Urothelium cell line (cell line): ENCODE data around the gene SFRP5.

Source experiments
- DNase-seq: peaks from one replicate; pipeline ENCODE4 v3.0.0; 2011; ENCODE audit warnings: low spot score, mixed read lengths
- FAIRE-seq: peaks from 2 replicates; lab custom pipeline; 2011; peaks lifted over from hg19 to GRCh38; lab: Jason Lieb, UNC

Gene SFRP5, protein sequence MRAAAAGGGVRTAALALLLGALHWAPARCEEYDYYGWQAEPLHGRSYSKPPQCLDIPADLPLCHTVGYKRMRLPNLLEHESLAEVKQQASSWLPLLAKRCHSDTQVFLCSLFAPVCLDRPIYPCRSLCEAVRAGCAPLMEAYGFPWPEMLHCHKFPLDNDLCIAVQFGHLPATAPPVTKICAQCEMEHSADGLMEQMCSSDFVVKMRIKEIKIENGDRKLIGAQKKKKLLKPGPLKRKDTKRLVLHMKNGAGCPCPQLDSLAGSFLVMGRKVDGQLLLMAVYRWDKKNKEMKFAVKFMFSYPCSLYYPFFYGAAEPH

DNA sequence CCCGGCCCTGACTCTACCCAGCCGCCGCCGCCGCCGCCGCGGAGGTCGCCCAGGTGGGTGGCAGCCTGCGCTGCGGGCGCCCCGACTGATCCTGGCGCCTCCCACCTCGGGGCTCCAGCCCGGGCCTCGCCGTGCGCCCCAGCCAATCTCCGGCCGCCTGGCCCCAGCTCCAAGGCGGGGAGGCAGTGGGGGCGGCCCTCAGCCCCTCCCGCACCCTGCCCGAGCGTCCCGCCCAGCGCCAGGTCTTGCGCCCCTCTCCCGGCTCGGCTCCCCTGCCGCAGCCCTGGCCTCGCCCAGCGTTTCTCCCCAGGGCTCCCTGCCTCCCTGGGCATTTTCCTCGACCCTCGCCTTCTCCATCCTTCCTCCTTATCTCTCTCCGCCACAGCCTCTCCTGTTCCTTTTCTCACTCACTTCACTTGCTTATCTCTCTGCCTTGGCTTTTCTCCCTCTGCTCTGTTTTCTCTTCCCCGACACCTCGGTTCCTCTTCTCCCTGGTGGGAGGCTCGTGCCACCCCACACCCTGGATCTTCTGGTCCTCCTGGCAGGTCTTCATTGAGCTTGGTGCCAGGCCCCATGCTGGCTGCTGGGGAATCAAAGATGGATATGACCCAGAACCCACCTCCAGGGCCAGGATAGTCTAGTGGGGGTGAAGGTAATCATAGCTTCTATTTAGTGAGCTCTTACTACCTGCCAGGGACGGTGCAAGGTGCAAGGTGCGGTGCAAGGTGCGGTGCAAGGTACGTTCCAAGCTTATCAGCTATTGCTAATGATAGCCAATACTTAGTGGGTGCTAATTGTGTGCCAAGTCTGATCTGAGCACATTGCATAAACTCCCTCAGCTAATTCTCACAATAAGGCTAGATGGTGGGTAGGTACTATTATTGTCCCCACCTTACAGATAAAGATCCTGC is at the start of gene SFRP5:
SFRP5 (minus strand) TSS at position 87 of the 911 bp plus-strand sequence. CDS start 166 bp downstream, outside the sequence.
- no peak for FAIRE-seq
- DNase-seq = no peak

DNA sequence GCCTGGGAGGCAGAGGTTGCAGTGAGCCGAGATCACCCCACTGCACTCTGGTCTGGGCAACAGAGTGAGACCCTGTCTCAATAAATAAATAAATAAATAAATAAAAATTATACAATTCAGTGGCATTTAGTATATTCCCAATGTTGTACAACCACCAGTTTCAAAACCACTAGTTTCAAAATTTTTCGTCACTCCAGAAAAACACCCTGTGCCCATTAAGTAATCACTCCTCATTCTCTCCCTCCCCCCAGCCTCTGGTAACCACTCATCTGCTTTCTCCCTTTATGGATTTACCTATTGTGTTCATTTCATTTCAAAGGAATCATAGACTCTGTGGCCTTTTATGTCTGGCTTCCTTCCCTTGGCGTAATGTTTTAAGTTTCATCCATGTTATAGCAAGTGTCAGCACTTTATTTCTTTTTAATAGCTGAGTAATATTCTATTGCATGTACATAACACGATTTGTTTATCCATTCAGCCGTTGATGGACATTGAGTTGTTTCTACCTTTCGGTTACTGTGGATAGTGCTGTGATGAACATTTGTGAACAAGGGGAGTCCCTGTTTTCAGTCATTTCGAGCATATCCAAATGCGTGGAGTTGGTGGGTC is 48.4 kb upstream of the SFRP5 start:
- DNase-seq (no peak), FAIRE-seq (no peak)

DNA sequence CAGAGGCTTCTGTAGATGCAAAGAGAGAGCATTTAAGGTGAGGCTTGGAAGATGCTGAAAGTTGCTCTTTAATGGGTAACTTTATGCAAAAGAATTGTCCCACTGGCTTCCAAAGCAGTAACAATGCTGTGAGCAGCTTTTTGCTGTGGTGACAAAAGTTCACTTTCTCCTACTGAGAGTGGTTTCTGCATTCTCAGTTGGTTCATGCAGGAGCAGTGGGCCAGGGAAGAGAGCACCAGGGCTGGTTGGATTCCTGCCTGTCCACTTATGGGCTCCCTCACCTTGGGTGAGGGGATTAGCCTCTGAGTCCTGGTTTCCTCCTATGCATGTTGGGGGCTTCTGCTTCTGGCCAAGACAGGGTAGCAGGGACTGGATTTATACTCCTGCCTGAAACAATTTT is 46.8 kb upstream of the SFRP5 start:
- no peak for DNase-seq
- FAIRE-seq = no peak

DNA sequence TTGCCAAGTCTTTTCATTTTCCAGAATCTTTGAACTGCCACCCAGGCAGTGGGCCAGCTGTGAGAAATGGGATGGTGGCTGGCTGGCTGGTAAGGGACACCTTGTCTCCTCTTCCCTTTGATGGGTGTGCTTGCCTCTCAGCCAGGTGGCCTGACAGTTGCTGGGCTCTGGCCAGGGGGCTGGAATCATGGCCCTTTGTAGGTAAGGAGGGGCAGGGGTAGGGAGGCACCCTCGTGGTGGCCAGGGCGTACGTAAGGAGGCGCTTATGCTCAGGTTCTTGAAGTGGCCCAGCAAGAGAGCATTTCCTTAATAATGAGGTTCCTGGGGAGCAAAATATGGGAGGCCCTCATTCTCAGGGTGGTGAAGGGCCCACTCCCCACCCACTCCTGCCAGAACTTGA is 44.8 kb upstream of the SFRP5 start:
- DNase-seq (no peak), FAIRE-seq (no peak)

DNA sequence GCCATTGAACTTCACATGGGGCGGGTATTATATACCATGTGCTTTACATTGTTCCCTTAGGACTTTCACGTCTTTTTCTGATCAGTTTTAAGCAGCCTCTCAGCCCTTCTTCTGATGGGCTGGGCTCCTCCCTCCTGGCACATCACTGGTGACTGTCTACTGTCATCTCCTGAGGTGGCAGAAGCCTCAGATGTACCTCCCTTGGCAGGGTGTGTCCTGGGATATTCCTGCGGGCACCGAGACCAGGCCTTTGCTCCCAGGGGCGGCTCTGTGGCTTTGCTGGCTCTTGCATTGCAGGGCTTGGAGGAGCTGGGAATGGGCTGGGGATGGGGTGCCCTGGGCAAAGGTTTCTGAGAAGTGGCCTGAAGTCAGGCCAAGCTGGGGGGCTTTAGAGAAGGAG is 43.2 kb upstream of the SFRP5 start:
- FAIRE-seq (no peak), DNase-seq (no peak)

DNA sequence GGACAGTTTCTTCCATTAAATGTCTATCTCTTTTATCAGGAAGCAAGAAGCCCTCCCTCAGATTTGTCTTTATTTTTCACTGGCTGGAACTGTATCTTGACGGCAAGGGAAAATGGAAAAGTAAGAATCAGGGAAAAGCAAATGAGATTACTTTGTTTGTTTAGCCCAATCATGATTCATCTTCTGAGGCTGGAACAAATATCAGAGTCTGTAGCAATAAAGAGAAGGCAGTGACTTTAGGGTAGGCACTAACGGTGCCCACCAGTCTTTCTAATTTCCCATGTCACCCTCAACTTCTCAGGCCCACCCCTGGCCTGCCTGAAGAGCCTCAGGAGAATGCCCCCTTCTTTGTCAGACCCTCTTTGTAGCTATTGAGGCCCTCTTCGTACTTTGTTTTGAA is 41.5 kb upstream of the SFRP5 start:
- FAIRE-seq (no peak), DNase-seq (no peak)

DNA sequence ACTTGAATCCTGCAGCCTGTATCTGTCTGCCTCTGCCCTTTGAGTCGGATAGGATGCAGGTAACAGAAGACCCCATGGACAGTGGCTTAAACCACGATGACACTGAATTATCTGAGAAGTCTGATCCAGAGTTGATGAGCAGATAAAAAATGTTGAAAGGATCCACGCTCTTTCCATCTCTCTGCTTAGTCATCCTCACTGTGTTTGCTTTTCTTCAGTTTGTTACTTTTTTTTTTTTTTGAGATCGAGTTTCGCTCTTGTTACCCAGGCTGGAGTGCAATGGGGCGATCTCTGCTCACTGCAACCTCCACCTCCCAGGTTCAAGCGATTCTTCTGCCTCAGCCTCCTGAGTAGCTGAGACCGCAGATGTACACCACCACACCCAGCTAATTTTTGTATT is 40.9 kb upstream of the SFRP5 start:
- DNase-seq (no peak), FAIRE-seq (no peak)

DNA sequence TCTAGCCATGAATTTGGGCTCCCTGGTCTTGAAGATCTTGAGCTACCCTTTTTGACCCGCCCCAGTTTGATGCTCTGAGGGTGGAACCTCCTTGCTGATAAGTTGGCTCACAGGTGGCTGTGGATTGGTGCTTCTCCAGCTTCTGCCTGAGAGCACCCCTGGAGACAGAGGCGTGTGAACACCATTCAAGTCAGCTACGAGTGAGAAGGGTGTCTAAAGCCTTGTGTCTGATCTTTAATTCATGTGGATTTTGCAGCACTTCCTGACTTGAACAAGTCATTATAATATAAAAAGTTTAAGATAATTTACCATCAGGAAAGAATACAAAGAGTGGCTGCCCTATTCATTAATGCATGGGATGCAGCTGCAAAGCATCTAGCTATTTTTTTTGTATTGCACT is 40.2 kb upstream of the SFRP5 start:
- DNase-seq (no peak), FAIRE-seq (no peak)

DNA sequence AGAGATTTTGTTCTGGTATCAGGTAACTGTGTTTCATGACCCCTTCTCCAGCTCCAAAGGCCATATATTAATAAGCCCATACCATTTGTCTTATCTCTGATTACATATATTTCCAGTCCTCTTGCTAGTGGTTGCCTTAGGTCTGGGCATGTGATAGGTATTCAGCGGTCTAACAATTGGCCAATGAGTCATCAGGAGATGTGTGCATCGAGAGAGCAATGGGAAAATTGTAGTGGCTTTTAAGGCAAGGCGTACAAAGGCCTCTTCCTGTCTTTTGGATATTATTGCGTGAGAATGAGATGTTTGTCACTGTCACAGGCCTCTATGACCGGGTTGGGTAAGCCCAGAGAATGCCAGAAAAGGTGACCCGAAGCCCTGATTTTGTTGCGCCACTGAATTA is 38.6 kb upstream of the SFRP5 start:
- FAIRE-seq = no peak
- DNase-seq = peak; percentile 57

DNA sequence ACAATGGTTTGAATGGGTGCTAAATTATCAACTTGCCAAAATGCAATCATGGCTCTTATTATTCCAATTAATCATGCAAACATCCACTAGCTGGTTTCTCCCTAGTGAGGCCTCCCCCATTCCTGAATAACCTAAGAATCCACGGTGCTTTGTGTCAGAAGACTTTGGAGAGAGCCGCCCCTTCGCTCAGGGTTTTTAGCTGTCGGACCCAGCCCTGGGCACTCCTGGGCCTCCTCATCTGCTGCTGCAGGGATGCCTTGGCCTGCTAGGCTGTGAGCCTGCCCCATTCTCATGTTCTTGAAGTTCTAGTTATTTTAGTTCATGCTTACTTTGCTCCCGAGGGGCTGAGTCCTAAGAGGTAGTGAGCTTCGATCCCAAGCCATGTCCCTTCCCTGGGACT is 34.1 kb upstream of the SFRP5 start:
- FAIRE-seq (no peak), DNase-seq (no peak)

DNA sequence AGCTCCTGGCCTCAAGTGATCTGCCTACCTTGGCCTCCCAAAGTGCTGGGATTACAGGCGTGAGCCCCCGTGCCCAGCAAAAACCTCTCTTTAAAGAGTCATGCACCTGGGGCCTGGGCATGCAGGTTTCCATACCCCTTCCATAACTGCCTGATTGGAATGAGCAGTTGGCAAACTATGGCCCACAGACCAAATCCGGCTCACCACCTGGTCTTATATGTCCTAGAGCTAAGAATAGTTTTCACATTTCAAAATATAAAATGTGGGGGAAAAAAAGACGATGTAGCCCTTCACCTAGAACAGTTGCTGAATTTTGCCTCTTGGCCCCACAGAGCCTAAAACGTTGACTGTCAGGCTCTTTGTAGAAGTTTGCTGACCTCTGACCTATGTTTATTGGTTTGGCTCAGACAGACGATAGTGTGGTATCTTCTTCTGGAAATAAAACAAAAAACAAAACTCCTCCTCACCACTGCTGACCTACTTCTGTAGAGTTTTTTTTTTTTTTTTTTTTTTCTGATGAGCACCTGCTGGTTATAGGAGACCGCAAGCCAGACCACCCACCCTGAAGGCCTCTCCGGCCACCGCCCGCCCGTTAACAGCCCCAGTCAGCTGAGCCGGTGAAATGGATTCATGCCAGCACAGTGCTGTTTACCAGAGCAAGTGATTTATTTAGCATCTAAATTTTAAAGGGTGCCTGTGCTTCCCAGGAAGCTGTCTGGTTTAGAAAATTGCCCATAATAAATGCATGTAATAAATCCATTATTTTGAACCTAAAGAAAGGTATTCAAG is 33.5 kb upstream of the SFRP5 start:
- DNase-seq = no peak
- FAIRE-seq = no peak

DNA sequence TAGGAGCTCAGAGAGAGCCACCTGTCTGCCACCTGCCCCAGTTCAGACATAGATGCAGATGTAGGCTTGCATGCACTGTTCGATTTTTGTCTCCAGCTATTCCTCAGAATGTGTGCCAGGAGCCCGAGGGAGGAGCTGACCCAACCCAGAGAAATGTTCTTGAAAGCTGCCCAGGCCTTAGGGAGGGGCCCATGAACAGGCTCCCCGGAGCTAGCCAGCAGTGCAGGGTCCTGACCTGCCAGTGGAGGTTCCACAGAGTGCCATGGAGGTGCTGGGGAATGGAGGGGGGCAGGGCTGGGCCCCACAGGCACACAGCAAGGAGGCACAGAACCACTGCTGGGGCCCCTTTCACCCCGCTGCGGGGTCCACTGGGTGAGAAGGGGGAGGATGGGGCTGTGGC is 29.6 kb upstream of the SFRP5 start:
- no peak for DNase-seq
- FAIRE-seq = no peak

DNA sequence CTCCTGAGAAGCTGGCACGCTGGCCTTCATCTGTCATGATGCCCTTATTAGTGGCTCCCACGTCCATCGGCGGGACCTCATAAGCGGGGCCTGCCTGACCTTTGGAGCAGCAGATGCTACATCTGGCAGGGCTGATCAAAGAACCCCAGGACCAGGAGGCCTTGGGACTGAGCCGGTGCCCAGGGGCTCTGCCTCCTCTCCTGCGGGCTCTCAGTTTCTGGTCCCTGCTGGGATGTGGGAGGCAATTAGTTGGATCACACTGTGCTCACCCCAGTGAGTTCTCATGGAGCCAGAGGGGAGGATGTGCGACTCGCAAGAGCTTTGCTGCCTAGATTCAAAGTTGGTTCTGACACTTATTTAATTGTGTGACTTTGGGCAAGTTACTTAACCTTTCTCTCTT is 28.7 kb upstream of the SFRP5 start:
- FAIRE-seq (no peak), DNase-seq (no peak)

DNA sequence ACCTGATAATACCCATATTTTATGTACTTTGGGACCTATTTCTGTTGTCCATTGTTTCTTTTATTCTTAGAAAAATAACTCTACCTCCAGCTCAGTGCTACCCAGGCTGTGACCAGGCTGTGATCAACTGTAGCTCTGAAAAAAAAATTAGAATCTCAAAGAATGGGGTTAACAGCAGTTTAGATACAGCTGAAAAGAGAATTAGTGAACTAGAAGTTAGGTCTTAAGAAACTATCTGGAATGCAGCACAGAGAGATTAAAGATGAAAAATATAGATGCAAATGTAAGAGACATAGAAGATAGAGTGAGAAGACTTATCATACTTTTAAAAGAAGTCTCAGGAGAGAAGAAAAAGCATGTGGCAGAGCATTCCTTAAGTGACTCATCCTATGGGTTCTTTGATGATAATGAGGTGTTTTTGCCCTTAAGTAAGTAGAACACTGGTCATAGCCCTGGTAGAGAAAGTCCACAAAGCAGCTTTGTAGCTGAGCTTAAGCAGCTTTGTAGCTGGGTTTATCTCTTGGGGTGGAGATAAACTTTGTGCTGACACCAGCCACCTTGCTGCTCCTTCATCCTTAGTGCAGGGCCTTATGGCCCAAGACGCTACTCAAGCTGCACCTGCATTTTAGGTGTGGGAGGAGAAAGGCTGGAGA is 27.3 kb upstream of the SFRP5 start:
- FAIRE-seq = no peak
- no peak for DNase-seq

DNA sequence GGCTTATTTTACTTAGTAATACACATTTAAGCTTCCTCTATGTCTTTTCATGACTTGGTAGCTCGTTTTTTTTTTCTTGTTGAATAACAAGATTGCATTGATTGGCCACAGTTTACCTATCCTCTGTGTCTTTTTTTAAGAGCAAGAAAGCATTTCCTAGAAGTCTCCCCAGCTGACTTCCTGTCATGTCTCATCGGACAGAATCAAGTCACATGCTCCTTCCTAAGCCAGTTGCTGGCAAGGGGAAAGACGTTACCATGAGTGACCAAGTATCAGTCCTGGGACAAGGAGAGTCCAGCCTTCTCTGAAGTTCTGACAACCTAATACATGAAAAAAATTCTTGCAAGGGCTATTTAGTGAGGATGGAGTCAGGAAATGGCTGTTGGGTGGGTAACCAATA is 24.9 kb upstream of the SFRP5 start:
- no peak for DNase-seq
- no peak for FAIRE-seq

DNA sequence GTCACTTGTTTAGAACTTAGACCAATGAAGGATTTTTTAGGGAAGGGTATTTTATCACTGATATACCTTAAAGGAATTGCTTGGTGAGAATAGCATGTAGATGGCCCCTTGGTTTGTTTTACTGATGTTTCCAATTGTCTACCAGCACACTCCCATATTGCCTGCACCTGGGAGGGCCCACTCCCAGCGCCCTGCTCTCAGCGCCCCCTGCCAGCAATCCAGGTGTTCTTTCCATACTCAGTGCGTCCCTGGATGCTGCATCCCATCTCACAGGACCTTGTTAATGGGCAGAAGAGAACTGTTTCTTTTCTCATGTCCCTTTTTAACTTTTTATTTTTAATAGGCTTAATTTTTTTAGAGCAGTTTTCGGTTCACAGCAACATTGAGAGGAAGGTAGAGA is 24.1 kb upstream of the SFRP5 start:
- no peak for DNase-seq
- FAIRE-seq = no peak

DNA sequence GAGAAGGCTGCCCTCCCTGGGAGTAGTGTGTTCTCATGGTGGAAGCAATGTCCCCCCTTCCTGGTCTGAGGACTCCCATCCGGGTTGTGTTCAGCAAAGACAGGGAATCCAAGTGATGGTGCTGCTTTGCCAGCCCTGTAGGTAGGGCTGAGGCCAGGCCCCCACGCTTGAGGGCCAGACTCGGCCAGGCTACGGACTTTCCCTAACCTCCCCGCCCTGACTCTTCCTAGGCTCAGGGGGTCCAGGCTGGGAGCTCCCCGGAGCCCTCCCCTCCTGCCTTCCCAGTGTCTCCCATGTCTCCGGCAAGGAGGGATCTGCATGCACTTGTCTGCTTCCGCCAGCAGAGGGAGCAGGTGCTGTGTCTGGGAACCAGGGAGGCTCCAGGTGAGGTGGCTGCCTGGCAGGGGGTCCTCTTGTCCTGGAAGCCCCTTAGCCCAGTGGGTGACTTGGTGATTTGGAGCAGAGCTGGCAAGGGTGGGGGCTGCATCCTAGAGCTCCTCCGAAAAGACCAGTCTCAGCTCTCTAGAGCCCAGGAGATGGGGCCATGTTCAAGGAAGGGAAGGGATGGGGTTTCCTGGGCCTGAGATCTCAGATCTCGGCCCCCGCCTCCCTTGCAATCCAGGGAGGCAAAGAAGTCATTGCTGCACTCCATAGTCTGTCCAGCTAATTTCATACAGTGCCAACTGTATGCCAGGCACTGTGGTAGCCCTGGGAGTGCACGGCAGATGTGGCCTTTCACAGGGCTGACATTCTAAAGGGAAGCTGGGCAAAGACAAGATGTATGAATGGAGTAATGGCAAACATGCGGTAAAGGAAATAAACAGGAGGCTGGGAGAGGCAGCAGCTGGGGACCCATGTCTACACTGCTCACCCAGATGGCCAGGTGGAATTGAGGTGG is 20.3 kb upstream of the SFRP5 start:
- DNase-seq (peak; percentile 79), FAIRE-seq (no peak)

DNA sequence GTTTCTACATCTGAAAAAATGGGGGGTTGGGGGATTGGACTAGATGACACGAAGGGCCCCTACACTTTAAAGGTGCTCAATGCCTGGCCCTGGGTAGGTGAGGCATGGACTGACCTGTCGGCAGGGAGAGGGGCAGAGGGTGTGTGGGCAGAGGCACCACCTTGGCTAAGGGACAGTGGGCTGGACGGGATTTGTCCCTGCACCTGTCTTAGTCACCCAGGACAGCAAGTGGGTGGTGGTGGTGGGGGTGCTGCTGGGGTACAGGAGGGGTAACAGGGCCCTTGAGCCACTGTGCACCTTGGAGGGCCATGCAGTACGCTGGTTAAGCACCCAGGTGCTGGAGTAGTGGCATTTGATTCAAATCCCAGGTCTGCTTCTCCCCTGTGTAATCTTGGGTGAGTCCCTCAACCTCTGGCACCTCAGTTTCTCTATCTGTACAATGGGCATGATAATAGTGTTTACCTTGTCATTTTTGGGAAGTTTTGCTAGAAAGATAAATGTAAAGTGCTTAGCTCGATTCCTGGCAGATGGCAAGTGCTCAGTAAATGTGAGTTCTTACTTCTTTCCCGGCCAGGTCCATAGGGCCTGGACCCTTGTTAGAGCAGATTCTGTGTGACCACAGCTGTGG is 18.1 kb upstream of the SFRP5 start:
- no peak for FAIRE-seq

More for the DNA sequence above, 18.1 kb upstream of the SFRP5 start:
- no peak for DNase-seq
